Epithelial cell of esophagus (primary cell): ENCODE data around the gene FAM131B.

Source experiments
- DNase-seq: peaks from one replicate; pipeline ENCODE4 v3.0.0; 2010; ENCODE audit warnings: low read depth
- H3K4me3 ChIP-seq: 2 replicates; pipeline ENCODE4 v1.5.1; 2011; ENCODE audit warnings: mild to moderate bottlenecking, low read length, control low read depth
- CTCF ChIP-seq: IDR thresholded peaks from 2 replicates; pipeline ENCODE4 v1.5.1; 2011; ENCODE audit warnings: low read depth, mild to moderate bottlenecking, low read length, control low read depth, inconsistent platforms; ENCODE audit not compliant: insufficient read depth; ENCODE audit errors: missing control alignments

FAM131B gene

GRCh38 chr7:143321242-143321641 lies 41.3 kb downstream of the FAM131B start:
- TF ChIP-seq CTCF: no peak
- no peak overlapping the region for H3K4me3 ChIP-seq
- DNase-seq: no peak

- no peak overlapping the region for H3K4me3 ChIP-seq
- no peak for TF ChIP-seq CTCF
- DNase-seq: no peak
These were observed 41.9 kb downstream of the FAM131B start for GRCh38 chr7:143320620-143321019.

GRCh38 chr7:143318661-143319060 lies 43.9 kb downstream of the FAM131B start:
- peak; percentile 13 for TF ChIP-seq CTCF
- H3K4me3 ChIP-seq: no peak overlapping the region
- DNase-seq: peak; percentile 98

GRCh38 chr7:143316492-143316891 lies 46.0 kb downstream of the FAM131B start:
- no peak for TF ChIP-seq CTCF
- H3K4me3 ChIP-seq: no peak overlapping the region
- no peak for DNase-seq

- H3K4me3 ChIP-seq: no peak within 1 kb of the TSS
- TF ChIP-seq CTCF: no peak
- no peak for DNase-seq
These were observed 46.7 kb downstream of the FAM131B start, which contains the start of gene CLCN1 for GRCh38 chr7:143315776-143316175. Gene CLCN1, plus strand, starts transcription at chr7:143316111. Its CDS starts 102 bp downstream, at chr7:143316213.

GRCh38 chr7:143314127-143314526 lies 48.4 kb downstream of the FAM131B start:
- no peak overlapping the region for H3K4me3 ChIP-seq
- no peak for TF ChIP-seq CTCF

GRCh38 chr7:143308632-143309031 lies 53.9 kb downstream of the FAM131B start:
- no peak overlapping the region for H3K4me3 ChIP-seq
- DNase-seq: no peak
- TF ChIP-seq CTCF: no peak

More at GRCh38 chr7:143314127-143314526, 48.4 kb downstream of the FAM131B start:
- no peak for DNase-seq
